SHP77 (cell line): ENCODE results near the gene EVI2A.
"Not testable (repeated sequence)": the region's sequence is repeated elsewhere in the genome, so short reads cannot be mapped to it uniquely, and the experiment has no call there.

Experiments
- DNase-seq, 2 experiments: peaks; one replicate each; lab custom pipeline; 2025; lab: John Stamatoyannopoulos, UW

EVI2A gene, protein sequence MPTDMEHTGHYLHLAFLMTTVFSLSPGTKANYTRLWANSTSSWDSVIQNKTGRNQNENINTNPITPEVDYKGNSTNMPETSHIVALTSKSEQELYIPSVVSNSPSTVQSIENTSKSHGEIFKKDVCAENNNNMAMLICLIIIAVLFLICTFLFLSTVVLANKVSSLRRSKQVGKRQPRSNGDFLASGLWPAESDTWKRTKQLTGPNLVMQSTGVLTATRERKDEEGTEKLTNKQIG

DNA sequence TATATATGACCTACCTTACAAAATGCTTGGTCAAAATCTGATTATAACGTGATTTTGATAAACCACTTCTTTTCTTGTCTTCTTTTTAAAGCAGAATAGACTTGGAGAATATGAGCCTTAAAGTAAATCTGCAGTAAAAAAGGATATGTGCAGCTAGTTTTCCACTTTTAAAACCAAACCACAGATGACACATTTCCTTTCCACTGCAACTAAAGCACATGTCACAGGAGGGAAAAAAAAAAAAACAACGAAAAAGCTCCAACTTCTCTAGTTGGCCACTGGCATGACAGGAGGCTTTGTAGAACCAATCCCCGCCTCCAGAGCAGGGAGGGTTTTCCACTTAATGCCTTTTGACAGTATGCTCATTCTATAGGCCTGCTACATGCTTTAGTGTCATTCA lies at the start of gene EVI2A:
EVI2A (minus strand) TSS at position 142 of the 400 bp plus-strand sequence. CDS start 2,609 bp downstream, outside the sequence.
- DNase-seq = no peak

DNA sequence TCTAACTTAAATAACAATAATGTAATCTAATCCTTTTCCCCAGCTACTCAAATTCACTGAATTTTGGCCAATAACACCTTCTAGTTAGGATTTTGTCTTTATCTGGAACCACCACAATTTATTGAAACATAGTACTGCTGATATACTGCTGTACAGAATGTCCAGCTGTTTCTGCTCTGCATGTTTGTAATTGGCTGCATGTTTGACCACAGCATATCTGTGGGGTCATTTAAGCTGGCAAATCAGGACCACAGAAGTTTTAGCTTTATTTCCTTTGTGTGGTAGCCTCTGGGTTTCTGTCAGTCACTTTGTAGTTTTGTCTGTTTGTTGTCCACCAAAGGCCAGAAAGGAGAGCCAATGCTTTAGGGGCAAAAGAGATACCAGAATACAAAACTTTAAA lies 47.8 kb upstream of the EVI2A start:
- no peak for DNase-seq

DNA sequence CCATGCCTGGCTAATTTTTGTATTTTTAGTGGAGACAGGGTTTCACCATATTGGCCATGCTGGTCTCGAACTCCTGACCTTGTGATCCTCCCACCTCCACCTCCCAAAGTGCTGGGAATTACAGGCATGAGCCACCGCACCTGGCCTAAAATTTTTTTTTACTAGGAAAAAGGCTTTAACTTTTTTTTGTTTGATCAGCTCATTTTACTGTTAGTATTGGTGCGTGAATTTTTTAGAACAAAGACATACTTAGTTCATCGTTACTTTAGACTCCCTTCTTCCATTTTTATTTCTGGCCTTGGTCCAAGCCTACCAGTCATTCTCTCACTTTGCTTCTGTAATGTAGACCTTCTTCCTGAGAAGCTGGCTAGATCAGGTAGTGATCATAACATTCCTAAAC lies 44.7 kb upstream of the EVI2A start:
- no peak for DNase-seq

DNA sequence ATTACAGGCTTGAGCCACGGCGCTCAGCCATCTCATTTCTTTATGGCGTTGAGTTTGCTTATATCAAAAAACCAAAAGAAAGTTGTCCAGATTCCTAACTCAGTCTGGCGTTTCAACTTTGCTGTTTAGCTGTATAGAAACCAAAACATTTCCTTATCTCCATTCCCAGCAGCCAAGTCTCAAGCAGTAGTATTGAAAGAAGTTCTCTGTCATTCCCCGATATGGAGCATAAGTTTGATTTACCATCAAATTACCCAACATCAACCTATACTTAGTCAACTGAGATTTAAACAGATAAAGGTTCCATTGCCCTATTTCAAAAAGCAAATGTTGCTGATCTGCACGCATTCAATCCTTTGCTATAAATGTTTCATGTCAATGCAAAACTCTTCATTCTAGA lies 42.6 kb upstream of the EVI2A start:
- DNase-seq = no peak

DNA sequence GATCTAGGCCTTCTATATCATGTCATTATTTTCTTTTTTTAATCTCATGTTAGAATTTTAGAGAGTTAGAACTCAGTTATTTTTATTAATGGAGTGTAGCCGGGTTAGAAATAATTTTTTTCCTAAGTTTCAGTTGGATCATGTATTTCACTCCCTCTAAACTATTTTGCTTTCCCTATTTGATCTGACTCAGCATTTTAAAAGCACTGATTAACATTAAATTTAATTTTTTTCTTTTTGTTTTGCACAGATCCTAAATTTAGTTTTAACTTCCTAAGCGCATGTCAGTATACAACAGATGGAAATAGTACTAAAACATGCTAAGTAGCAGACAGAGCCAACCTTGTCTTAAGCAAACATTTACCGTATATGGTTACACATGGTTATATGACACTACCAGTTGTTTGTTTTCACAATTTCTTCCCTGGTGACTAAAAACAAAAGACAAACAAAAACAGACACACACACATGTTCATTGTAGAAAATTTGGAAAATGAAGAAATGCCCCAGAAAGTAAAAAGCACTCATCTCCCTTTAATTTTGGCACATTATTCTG lies 36.5 kb upstream of the EVI2A start:
- DNase-seq = no peak

DNA sequence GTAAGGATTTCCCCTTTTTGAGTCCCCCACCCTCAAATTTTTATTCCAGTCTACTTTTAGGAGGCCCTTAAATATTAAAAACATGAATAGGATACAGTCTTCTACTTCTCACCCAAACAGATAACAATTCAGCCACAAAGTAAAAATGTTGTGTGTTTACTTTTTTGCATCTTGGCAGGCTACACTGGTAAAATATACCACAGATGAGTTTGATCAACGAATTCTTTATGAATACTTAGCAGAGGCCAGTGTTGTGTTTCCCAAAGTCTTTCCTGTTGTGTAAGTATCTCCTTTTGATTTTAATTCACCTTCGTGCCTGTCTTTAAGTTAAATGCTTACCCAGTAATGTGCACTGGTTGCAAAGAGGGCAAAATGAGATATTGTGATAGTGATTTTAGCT lies 35.7 kb upstream of the EVI2A start:
- no peak for DNase-seq

DNA sequence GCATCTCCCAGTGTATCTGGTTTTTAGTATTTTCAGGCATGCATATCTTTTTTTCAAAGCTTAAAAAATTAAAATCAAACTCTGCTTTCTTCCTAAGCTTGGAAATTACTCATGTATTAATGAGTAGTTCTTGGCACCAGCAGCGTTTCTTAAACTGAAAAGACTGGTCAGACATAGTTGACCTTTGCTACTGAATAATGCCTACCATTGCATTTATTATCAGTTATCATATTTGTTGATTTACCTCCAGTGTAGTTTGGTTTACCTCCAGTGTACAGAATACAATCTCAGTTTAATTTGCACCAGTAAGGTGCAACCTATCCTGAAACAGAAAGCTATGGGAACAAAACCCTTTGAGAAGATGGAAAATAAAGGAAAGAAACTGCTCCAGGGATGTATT lies 34.5 kb upstream of the EVI2A start:
- DNase-seq = no peak

DNA sequence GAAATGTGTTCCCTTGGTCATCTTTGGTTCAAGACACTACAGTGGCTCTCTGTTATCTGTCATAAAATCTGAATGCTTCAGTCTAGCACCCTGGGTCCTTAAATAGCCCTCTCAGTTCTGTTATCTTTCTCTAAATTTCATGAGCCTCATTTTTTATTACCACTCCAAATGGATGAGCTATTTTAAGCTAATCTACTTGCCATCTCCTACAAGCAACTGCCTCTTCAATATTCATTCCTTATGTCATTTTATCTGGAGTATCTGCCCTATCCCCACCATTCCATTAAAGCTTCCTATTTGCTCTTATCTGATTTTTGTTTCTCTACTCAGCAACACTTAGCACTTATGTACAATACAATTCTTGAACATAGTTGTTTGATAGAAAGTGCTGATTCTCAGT lies 28.0 kb upstream of the EVI2A start:
- no peak for DNase-seq

DNA sequence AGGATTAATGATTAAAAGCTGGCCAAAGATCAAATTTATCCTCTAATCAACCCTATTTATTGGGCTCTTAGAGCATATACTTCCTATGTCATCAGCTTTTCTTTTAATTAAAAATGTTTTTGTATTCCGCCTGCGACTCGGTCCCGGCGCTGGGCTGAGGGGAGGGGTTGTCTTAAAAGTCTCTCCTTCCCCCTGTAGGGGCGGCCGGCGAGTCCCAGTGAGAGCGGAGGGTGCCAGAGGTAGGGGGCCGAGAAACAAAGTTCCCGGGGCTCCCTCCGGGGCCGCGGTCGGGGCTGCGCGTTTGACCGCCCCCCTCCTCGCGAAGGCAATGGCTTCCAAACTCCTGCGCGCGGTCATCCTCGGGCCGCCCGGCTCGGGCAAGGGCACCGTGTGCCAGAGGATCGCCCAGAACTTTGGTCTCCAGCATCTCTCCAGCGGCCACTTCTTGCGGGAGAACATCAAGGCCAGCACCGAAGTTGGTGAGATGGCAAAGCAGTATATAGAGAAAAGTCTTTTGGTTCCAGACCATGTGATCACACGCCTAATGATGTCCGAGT lies 23.8 kb upstream of the EVI2A start:
- not testable (repeated sequence) for DNase-seq

DNA sequence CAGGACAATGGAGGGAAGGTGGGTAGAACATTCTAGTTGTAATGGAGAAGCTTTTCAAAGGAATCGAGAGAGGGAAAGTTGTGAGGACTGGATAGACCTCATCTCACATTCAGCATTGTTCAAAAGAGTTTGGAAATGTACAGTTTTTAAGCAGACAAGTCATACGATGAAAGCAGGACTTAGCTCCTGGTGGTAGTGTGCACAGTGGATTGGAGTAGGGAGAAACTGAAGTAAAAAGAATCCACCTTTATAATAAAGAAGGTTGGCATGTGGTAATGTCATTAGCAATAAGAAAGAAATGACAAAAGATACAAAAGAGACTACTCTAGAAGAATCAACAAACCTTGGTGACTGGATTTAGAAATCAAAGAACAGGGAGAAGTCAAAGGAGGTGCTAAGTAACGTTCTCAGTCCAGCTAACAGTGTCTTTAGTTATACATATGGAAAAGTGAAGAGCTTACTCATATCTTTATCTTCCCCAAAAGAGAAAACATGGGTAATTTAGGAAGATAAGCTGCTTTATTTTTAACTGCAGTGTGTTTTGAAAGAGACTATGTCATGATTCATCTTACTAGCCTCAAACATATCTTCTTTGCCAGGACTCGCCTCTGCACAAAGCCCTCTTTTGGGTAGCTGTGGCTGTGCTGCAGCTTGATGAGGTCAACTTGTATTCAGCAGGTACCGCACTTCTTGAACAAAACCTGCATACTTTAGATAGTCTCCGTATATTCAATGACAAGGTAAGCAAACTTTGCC lies 18.7 kb upstream of the EVI2A start:
- DNase-seq = no peak

DNA sequence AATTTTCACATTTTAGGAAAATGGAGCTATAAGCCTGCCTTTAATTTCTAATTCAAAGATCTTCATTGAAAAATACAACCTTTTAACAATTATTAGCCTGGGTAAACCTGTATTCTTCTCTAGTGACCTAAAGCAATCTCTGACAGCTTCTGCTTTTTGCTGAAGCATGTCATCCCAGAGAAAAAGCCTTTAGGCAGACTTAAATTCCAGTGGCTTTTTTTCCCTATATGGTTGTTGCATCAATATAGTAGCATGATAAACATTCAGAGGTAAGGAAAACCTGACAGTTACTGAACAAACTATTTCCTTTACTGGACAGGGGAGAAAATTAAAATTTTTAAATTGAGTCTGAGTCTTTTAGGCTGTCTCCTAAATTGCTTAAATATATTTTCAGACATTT lies 7.8 kb upstream of the EVI2A start:
- no peak for DNase-seq

DNA sequence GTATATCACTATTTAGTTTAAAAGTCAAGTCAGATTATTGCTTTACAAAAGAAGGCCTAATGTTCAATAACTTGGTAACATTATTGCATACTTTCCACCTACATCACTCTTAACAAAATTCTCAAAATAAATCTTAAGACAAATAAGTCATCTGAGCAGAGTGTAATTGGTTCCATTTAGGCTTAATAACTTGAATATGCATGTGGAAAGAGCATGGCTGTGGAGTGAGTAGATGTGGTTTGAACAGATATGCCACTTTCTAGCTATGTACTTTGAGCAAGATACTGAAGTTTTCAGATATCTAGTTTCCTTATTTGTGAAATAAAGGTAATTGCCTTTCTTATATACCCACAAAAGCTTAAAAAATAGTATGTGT lies 6.7 kb upstream of the EVI2A start:
- DNase-seq = no peak

DNA sequence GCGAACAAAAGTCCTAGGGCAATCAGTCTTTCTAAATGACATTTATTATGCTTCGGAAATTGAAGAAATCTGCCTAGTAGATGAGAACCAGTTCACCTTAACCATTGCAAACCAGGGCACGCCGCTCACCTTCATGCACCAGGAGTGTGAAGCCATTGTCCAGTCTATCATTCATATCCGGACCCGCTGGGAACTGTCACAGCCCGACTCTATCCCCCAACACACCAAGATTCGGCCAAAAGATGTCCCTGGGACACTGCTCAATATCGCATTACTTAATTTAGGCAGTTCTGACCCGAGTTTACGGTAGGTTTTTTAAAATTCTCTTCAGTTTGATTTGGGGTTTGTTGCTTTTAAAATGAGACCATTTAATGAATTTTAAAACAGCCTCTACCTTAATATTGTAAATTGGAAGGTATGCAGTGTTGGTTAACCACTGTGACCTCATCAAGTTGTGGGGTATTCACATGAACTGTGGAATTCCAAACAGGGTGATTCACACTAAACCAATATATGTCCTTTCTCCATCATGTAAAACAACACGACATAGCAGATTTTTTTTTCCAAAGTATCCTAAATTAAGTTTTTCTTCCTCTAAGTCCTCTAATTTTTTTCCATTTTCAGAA lies 6.2 kb upstream of the EVI2A start:
- DNase-seq = no peak

DNA sequence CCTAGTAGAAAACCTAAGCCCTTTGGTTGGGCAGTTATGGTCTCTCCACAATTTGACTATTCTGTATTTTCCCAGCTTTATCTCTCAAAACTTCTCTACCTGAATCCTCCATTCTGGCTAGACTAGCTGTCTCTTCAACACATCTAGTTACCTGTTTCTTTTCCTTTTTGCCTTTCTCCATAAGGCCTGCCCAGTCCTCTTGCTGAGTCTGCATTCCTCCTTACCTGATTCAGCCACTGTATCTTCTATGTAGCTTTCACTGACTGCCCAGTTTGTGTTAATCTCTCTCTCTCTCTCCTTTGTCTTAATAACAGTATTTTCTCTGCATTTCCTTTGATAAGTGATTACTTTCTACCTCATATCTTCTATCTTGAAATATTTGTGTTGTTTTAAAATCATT lies 2.1 kb upstream of the EVI2A start:
- no peak for DNase-seq

DNA sequence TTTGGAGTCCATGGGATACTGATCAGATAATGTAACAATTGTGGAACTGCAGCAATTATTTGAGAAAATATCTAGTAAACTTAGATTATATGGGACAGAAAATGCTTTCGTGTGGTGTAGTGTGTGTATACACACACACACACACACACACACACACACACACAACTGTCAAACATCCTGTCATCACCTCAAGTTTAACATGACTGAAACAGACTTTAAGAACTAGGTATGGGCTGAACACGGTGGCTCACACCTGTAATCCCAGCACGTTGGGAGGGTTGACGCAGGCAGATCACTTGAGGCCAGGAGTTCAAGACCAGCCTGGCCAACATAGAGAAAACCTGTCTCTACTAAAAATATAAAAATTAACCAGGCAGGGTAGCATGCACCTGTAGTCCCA lies 544 bp upstream of the EVI2A start:
- DNase-seq = no peak

DNA sequence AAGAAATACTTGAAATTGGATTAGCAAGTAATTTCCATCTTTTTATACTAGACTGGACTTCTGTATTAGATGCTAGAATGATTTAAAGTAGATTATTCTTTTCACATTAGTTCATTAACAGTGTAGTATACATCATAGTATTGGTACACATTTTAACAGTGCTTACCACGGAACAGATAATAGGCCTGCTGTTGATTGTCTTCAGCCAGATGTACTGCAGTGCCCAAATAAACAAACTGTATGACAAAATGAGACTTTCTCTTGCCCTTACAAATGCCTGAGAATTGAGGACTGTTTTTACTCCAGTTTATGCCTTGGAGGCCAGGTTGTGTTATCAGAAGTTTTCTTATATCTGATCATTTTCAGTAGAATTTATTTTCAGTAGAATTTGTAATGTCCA lies 631 bp downstream of the EVI2A start:
- no peak for DNase-seq

DNA sequence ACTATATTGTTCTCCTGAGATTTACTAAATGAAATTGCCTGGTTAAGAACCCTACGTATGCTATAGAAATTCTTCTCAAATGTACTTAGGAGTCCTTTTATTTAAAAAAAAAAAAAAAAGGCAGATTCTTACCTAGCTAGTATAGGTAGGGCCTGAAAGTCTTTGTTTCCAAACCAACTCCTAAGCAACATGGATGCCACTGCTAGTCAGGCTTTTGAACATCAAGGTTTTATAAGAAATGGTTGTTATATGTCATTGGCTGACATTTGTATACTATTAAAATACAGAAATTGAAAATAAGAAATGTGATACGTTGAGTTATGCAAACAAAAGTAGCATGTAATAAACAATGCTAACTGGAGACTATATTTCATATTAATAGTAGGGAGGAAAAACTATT lies 1.2 kb downstream of the EVI2A start:
- no peak for DNase-seq

DNA sequence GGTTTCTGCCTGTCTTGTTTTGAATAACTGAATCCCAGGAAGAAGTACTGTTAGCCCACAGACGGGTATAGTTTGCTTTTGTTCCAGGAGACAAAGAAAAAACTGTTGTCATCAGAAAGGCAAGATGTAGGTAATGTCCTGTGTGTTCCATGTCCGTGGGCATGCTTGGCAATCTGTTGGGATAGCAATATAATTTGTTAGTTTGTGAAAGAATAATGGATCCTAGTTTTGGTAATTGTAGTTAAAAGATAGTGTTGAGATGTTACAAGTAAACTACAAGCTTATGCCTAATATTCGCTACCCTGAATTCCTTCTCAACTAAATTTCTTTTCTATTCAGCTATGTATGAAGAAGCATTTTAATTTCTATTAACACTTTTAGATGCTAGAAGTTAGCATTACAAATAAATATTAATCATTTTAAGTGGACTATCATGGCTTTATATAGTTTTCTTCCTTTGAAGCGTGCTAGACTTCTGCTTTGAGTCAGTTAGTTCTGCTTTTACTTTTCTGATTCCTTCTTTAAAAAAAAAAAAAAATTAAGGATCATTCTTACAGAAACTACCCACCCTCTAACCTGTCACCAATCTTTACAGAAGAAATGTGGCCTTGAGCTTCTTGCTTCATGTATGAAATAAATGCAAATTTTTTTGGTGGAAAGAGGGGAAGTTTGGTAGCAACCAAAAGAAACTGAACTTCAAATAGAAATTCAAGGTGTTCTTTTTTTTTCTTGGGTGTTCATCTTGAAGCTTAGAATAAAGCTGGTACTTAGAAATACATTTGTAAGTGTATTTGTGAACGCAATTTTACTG lies 2.4 kb downstream of the EVI2A start:
- DNase-seq = no peak

DNA sequence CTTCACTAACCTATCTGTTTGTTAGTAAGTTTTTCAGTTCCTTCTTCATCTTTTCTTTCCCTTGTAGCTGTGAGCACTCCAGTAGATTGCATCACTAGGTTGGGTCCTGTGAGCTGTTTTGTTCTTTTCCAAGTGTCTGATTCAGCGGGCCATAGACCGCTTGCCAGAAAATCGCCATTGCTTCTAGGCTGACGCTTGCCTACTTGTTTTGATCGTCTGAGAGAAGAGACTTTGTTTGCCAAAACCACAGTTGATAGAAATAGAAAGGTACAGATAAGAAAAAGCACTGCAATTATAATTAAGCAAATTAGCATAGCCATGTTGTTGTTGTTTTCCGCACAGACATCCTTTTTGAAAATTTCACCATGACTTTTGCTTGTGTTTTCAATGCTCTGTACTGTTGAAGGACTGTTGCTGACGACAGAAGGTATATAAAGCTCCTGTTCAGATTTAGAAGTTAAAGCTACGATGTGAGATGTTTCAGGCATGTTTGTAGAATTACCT lies 3.1 kb downstream of the EVI2A start:
- DNase-seq = no peak

DNA sequence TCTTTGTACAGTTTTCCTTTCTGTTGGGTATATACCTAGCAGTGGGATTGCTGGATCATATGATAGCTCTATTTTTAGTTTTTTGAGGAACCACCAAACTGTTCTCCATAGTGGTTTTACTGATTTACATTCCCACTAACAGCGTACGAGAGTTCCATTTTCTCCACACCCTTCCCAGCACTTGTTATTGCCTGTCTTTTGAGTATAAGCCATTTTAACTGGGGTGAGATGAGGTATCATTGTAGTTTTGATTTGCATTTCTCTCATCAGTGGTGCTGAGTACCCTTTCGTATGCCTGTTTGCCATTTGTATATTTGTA lies 6.7 kb downstream of the EVI2A start:
- DNase-seq = no peak

DNA sequence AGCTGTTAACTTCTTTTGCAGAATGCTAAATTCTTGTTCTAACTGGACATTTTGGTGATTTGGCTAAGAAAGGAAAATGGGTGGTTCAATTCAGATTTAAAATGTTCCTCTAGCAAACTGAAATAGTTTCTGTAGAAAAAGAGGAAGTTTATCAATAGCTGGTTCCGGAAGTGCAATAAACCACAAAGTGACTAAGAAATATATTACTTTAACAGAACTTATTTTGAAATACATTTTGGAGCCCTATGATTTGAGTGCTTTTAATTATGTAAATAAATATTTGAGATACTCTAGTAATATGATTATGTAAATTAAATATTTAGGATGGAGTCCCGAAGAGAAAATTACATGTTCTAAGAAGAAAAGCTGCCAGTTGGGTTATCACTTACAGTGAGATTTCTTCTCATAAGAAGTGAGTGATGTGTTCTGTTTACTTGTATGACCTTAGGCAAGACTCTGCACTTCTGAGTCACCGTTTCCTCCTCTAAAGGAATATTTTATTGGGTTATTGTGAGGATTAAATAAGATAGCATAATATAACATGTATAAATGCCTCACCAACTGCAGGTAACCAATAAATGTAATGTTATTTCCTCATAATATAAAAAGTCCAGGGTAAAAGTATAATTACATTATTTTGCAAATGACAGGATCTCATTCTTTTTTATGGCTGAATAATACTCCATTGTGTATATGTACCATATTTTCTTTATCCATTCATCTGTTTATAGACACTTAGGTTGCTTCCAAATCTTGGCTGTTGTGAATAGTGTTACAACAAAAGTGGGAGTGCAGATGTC lies 7.2 kb downstream of the EVI2A start, which contains the start of gene EVI2B:
EVI2B (minus strand) TSS at position 73 of the 800 bp plus-strand sequence. CDS start 8,445 bp downstream, outside the sequence.
- no peak for DNase-seq
